HUES6 (cell line): ENCODE data around the gene OLR1.

Experiments used
- H3K27ac ChIP-seq: 2 replicates; pipeline ENCODE4 v1.7.0; 2013; ENCODE audit warnings: low read depth, mild to moderate bottlenecking, low read length, inconsistent platforms
- H3K27me3 ChIP-seq: 2 replicates; pipeline ENCODE4 v1.6.1; 2013; ENCODE audit warnings: low read length; ENCODE audit not compliant: control insufficient read depth, insufficient read depth
- H3K36me3 ChIP-seq: 2 replicates; pipeline ENCODE4 v1.6.1; 2013; ENCODE audit warnings: low read length; ENCODE audit not compliant: control insufficient read depth, insufficient read depth
- H3K4me1 ChIP-seq: 2 replicates; pipeline ENCODE4 v1.6.1; 2013; ENCODE audit warnings: low read length; ENCODE audit not compliant: control insufficient read depth, insufficient read depth
- H3K4me3 ChIP-seq: 2 replicates; pipeline ENCODE4 v1.5.1; 2013; ENCODE audit warnings: low read depth, low read length
- H3K9ac ChIP-seq: one replicate; pipeline ENCODE4 v1.6.1; 2013; ENCODE audit warnings: mild to moderate bottlenecking, low read length
- H3K9me3 ChIP-seq: 2 replicates; pipeline ENCODE4 v1.6.1; 2013; ENCODE audit warnings: low read depth, low read length; ENCODE audit not compliant: control insufficient read depth, insufficient read depth

OLR1 gene

GRCh38 chr12:10151621-10152020 lies 20.3 kb downstream of the OLR1 start:
- Histone ChIP-seq H3K9me3 (no peaks in the 10 kb centered on the region), H3K36me3 (no peaks in the 10 kb centered on the region), H3K9ac (no peak overlapping the region), H3K4me3 (no peak overlapping the region), H3K27me3 (no peaks in the 10 kb centered on the region), H3K27ac (no peak overlapping the region), H3K4me1 (peaks cover 6% of the 10 kb centered on the region)

DNA sequence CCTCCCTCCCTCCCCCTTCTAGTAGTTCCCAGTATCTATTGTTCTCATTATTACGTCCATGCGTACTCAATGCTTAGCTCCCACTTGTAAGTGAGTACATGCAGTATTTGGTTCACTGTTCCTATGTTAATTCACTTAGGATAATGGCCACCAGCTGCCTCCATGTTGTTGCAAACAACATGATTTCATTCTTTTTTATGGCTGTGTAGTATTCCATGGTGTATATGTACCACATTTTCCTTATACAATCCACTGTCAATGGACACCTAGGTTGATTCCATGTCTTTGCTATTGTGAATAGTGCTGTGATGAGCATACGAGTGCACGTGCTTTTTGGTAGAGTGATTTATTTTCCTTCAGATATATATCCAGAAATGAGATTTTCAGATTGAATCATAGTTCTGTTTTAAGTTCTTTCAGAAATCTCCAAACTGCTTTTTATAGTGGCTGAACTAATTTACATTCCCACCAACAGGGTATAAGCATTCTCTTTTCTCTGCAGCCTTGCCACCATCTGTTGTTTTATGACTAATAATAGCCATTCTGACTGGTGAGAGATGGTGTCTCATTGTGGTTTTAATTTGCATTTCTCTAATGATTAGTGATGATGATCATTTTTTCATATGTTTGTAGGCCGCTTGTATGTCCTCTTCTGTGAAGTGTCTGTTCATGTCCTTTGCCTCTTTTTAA lies 24.1 kb downstream of the OLR1 start:
- no peaks in the 10 kb centered on the region for H3K27me3 ChIP-seq
- H3K4me3 ChIP-seq: no peak overlapping the region
- no peaks in the 10 kb centered on the region for H3K36me3 ChIP-seq
- no peak overlapping the region for H3K9ac ChIP-seq
- H3K9me3 ChIP-seq: no peaks in the 10 kb centered on the region
- no peak overlapping the region for H3K27ac ChIP-seq
- no peaks in the 10 kb centered on the region for H3K4me1 ChIP-seq

DNA sequence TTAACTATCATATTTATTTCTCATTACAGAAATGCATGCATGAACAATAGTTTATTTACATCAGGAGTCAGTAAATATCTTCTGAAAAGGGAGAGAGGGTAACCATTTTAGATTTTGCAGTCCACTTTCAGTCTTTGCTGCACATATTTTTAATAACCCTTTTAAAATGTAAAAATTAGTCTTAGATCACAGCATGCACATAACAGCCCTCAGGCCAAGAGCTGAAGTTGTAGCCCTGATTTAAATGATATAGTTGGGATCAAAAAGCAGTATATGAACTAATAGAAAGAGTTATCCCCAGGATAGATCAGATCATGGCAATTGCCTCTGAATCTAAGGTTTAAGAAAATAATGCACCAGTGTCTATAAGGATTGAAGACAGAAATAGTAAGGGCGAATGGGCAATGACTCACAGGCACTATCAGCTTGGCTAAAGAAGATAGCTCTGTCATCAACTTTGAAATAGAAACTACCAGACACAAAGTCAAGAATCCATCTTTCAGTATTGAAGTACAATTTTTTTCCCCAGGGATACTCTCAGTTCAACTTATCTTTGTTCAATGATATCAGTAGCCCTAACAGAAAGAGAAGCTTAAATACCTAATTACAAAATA lies 28.8 kb downstream of the OLR1 start:
- Histone ChIP-seq H3K4me1 (no peaks in the 10 kb centered on the region), H3K4me3 (no peak overlapping the region), H3K27me3 (no peaks in the 10 kb centered on the region), H3K27ac (no peak overlapping the region), H3K9ac (no peak overlapping the region), H3K9me3 (no peaks in the 10 kb centered on the region), H3K36me3 (no peaks in the 10 kb centered on the region)

DNA sequence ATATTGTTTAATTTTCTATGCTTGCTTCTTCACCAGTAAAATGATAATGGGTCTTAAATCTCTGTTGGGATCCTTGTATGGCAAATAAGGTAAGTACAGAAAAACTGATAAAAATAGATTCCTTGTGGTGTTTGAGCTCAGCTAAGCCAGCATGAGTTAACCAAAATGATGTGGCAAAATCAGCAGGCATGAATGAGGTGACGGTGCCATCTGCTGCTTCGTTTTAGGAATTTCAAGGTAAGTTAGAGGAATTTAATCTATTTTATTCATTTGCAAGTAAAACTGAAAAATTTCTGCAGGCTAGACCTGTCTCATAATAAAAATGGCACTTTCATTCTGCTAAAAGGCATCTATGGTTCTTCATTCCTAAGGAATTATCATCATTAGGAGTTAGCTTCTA lies 31.9 kb downstream of the OLR1 start:
- Histone ChIP-seq H3K4me3 (no peak overlapping the region), H3K27me3 (no peaks in the 10 kb centered on the region), H3K9me3 (peaks cover 8% of the 10 kb centered on the region; the same call in 1 of the 2 replicates), H3K36me3 (no peaks in the 10 kb centered on the region), H3K9ac (no peak overlapping the region), H3K4me1 (no peaks in the 10 kb centered on the region), H3K27ac (no peak overlapping the region)

GRCh38 chr12:10136637-10137205 lies 35.2 kb downstream of the OLR1 start:
- Histone ChIP-seq H3K4me1 (peaks cover 17% of the 10 kb centered on the region), H3K4me3 (no peak overlapping the region), H3K27me3 (no peaks in the 10 kb centered on the region), H3K27ac (no peak overlapping the region), H3K9ac (no peak overlapping the region), H3K36me3 (no peaks in the 10 kb centered on the region), H3K9me3 (peaks cover 8% of the 10 kb centered on the region; the same call in 1 of the 2 replicates)

GRCh38 chr12:10135126-10135525 lies 36.8 kb downstream of the OLR1 start:
- Histone ChIP-seq H3K27ac (no peak overlapping the region), H3K36me3 (no peaks in the 10 kb centered on the region), H3K27me3 (no peaks in the 10 kb centered on the region), H3K4me1 (peaks cover 29% of the 10 kb centered on the region), H3K9me3 (peaks cover 8% of the 10 kb centered on the region; the same call in 1 of the 2 replicates), H3K9ac (no peak overlapping the region), H3K4me3 (no peak overlapping the region)

GRCh38 chr12:10132850-10133370 lies 39.0 kb downstream of the OLR1 start:
- H3K27me3 ChIP-seq: no peaks in the 10 kb centered on the region
- peaks cover 8% of the 10 kb centered on the region; the same call in 1 of the 2 replicates for H3K9me3 ChIP-seq
- peak overlapping the region; percentile 61 for H3K27ac ChIP-seq
- H3K9ac ChIP-seq: peak overlapping the region; percentile 58
- H3K4me1 ChIP-seq: peaks cover 42% of the 10 kb centered on the region
- H3K36me3 ChIP-seq: no peaks in the 10 kb centered on the region
- H3K4me3 ChIP-seq: 0 out of 2 replicates have a peak overlapping the region, but pooled peaks have one; percentile 19

- Histone ChIP-seq H3K9me3 (no peaks in the 10 kb centered on the region), H3K36me3 (no peaks in the 10 kb centered on the region), H3K4me3 (no peak overlapping the region), H3K9ac (no peak overlapping the region), H3K27ac (peak overlapping the region; percentile 61; the same call in 1 of the 2 replicates), H3K4me1 (peaks cover 42% of the 10 kb centered on the region), H3K27me3 (no peaks in the 10 kb centered on the region)
Observed at GRCh38 chr12:10131111-10131690, 40.7 kb downstream of the OLR1 start.

DNA sequence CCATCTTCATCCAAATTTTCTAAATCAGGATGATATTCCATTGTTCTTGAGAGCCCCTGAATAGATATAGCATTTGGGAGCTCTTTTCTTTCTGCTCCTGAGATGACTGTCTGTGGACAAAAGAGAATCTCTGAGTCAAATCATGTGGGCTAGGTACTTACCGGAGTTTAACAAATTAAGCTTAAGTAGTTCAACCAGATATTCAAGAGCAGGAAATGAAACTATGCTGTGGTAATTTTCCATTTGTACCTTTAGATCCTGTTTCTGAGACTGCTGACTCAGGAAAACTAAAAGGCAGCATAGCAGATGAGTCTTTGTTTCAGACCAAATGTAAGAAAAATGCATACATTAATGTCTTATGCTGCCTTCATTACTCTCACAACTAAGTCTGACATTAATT lies 41.9 kb downstream of the OLR1 start, which contains the start of gene CLEC7A:
TSS of gene CLEC7A (minus strand) at position 158 of the 400 bp plus-strand sequence. CDS start at position 41, 117 bp downstream.
- H3K4me1 ChIP-seq: peaks cover 42% of the 10 kb centered on the region
- no peaks in the 10 kb centered on the region for H3K36me3 ChIP-seq
- H3K27me3 ChIP-seq: no peaks in the 10 kb centered on the region

GRCh38 chr12:10128687-10129086 lies 43.2 kb downstream of the OLR1 start:
- Histone ChIP-seq H3K4me3 (no peak overlapping the region), H3K4me1 (peaks cover 41% of the 10 kb centered on the region), H3K9me3 (no peaks in the 10 kb centered on the region), H3K36me3 (no peaks in the 10 kb centered on the region), H3K9ac (no peak overlapping the region), H3K27ac (no peak overlapping the region), H3K27me3 (no peaks in the 10 kb centered on the region)

More for the DNA sequence above, 41.9 kb downstream of the OLR1 start, which contains the start of gene CLEC7A:
- H3K27ac ChIP-seq: no peak within 1 kb of the TSS; the same call in 1 of the 2 replicates
- no peak within 1 kb of the TSS for H3K4me3 ChIP-seq
- no peak within 1 kb of the TSS for H3K9ac ChIP-seq
- H3K9me3 ChIP-seq: no peaks in the 10 kb centered on the region
